ENCODE data around the gene SYCP2L. TPM values are rescaled to one million over a fixed set of nuclear protein-coding genes. Genes with fewer than 3 reads are reported as not detected.

Gene SYCP2L
- total RNA-seq, 1 experiment from 2014 or later = 4.9 TPM

DNA sequence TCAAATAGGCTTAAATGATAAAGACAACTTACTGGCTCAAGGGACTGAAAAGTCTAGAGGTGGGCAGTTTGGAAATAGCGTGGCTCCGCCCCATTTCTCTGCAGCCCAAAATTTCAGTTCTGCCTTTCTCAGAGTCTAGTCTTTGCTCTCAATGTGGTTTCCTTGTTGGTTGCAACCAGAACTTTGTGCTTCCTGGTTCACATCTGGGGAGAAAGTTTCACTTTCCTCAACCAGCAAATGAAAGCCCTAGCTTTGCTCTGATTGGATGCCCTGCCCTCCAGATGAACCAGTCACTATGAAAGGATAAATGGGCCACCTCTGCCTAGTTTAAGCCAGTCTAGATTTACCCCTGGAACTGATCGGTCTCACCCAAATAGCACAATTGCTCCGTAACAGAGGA lies 14.9 kb downstream of the SYCP2L start:
- Histone ChIP-seq H3K9me2 (ENCODE audit: insufficient read depth) (no peaks in the 10 kb centered on the region), H3K79me2 (ENCODE audit: insufficient read depth, low read length) (no peaks in the 10 kb centered on the region), H3K4me2 (ENCODE audit: low read length) (no peak overlapping the region), H3K4me1 (ENCODE audit: control insufficient read depth in 1 of 2, insufficient read depth in 2 of 2, low read length in 2 of 2) (no peaks in the 10 kb centered on the region), H4K20me1 (ENCODE audit: insufficient read depth) (no peaks in the 10 kb centered on the region), H3K9me3 (ENCODE audit: control insufficient read depth in 1 of 2, insufficient read depth in 1 of 2, low read depth in 1 of 2, low read length in 2 of 2) (no peaks in the 10 kb centered on the region), H3K36me3 (ENCODE audit: control insufficient read depth in 1 of 2, insufficient read depth in 2 of 2, low read length in 2 of 2) (no peaks in the 10 kb centered on the region), H3K27ac (ENCODE audit: low read depth, low read length) (no peak overlapping the region), H2AFZ (ENCODE audit: low read depth, low read length, poor library complexity, severe bottlenecking) (no peak overlapping the region), H3K27me3 (ENCODE audit: insufficient read depth, low read length) (no peaks in the 10 kb centered on the region), H3K9ac (ENCODE audit: low read length) (no peak overlapping the region), H3K4me3 (replicated peaks in 1 of 2; ENCODE audit: low read depth in 1 of 2, low read length in 2 of 2) (no peak overlapping the region)
- POLR2A ChIA-PET = no interaction called here
- CTCF ChIA-PET = no interaction called here
- no peak for DNase-seq (ENCODE audit: low read depth, low spot score)
- no TSS peak for BruUV-seq (replicated peaks)
- no peak for ATAC-seq
- RAD21 ChIA-PET (ENCODE audit: low non-redundant PET in 1 of 2, low total read pairs in 2 of 2, uncharacterized antibody in 2 of 2, unreplicated experiment in 2 of 2) = no interaction called here
- intact Hi-C loops (cut with micrococcal nuclease) = no loop called here
- TF ChIP-seq RAD21 (IDR thresholded peaks at IDR 0.05; ENCODE audit: low read depth) (no peak), YY1 (IDR thresholded peaks at IDR 0.05; ENCODE audit: extremely low read depth, insufficient replicate concordance, low read depth, low read length) (no peak), ELF1 (IDR thresholded peaks at IDR 0.05; ENCODE audit: borderline replicate concordance, low read depth) (no peak), CBX3 (IDR thresholded peaks at IDR 0.05; ENCODE audit: low read depth) (no peak), ZFX (IDR thresholded peaks at IDR 0.05) (no peak), REST (IDR thresholded peaks at IDR 0.05; ENCODE audit: low read depth) (no peak), ATF3 (IDR thresholded peaks at IDR 0.05) (no peak)
- TF ChIP-seq, protein P1, sequence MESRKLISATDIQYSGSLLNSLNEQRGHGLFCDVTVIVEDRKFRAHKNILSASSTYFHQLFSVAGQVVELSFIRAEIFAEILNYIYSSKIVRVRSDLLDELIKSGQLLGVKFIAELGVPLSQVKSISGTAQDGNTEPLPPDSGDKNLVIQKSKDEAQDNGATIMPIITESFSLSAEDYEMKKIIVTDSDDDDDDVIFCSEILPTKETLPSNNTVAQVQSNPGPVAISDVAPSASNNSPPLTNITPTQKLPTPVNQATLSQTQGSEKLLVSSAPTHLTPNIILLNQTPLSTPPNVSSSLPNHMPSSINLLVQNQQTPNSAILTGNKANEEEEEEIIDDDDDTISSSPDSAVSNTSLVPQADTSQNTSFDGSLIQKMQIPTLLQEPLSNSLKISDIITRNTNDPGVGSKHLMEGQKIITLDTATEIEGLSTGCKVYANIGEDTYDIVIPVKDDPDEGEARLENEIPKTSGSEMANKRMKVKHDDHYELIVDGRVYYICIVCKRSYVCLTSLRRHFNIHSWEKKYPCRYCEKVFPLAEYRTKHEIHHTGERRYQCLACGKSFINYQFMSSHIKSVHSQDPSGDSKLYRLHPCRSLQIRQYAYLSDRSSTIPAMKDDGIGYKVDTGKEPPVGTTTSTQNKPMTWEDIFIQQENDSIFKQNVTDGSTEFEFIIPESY (IDR thresholded peaks at IDR 0.05; ENCODE audit: extremely low read depth, insufficient replicate concordance, low read length) = no peak
